Endothelial cell of umbilical vein (primary cell): Measurements from ENCODE around the gene CPT1A. TPM values are rescaled to one million over a fixed set of nuclear protein-coding genes. Genes with fewer than 3 reads are reported as not detected.

Experiments used
- BruUV-seq: library from RNA; stranded (reverse); fragments of 400-500 nt; replicated peaks from 2 replicates; lab custom pipeline; 2021; lab: Mats Ljungman, UMichigan
- CTCF ChIA-PET: fragments of 300-600, 350-600 bp; sonication (Branson Sonifier 250); formaldehyde crosslinking; loops from one replicate; lab custom pipeline; 2021; ENCODE audit warnings: antibody characterized with exemption, inconsistent platforms; lab: Charles Lee
- POLR2A ChIA-PET: fragments of 300-600, 350-600 bp; sonication (Branson Sonifier 250); formaldehyde crosslinking; loops from one replicate; lab custom pipeline; 2021; ENCODE audit warnings: antibody characterized with exemption, inconsistent platforms; lab: Charles Lee
- DNase-seq: peaks from one replicate; pipeline ENCODE4 v3.0.0-alpha.2; 2011; ENCODE audit warnings: low read depth, low spot score
- FAIRE-seq: peaks from 2 replicates; lab custom pipeline; 2011; peaks lifted over from hg19 to GRCh38; lab: Jason Lieb, UNC
- H2AFZ ChIP-seq: 2 replicates; pipeline ENCODE4 v1.6.0; 2012; ENCODE audit warnings: low read depth, low read length, control low read depth, inconsistent platforms
- H3K27ac ChIP-seq: 2 replicates; pipeline ENCODE4 v1.5.1; 2011; ENCODE audit warnings: low read depth, mild to moderate bottlenecking, control low read depth, low read length, moderate library complexity; ENCODE audit not compliant: insufficient read depth
- H3K27me3 ChIP-seq, 2 experiments: 2 replicates each; pipeline versions ENCODE4 v1.6.0 to v1.6.1; 2011; ENCODE audit warnings: low read length in 2 of 2, mixed read lengths in 1 of 2; ENCODE audit not compliant: control insufficient read depth in 2 of 2, insufficient read depth in 2 of 2
- H3K36me3 ChIP-seq, 2 experiments: 2 replicates in 1 of 2; 3 replicates in 1 of 2; pipeline ENCODE4 v1.5.1; 2011; ENCODE audit warnings: low read length in 2 of 2, mild to moderate bottlenecking in 1 of 2, moderate library complexity in 1 of 2; ENCODE audit not compliant: control insufficient read depth in 2 of 2, insufficient read depth in 2 of 2; ENCODE audit errors: extremely low read depth in 1 of 2
- H3K4me1 ChIP-seq: 3 replicates; pipeline ENCODE4 v1.5.1; 2011; ENCODE audit warnings: mild to moderate bottlenecking, low read length; ENCODE audit not compliant: control insufficient read depth, insufficient read depth; ENCODE audit errors: extremely low read depth
- H3K4me2 ChIP-seq: 2 replicates; pipeline ENCODE4 v1.6.1; 2011; ENCODE audit warnings: low read length, control low read depth, mixed read lengths; ENCODE audit not compliant: insufficient read depth
- H3K4me3 ChIP-seq, 3 experiments: fragments of 200-600 bp in 1 of 3; sonication (generic), shearing (Covaris generic) in 1 of 3; replicated peaks in 1 of 3; 2 replicates each; pipeline ENCODE4 v1.5.1; 2011 to 2016; ENCODE audit warnings: control low read depth in 3 of 3, low read length in 3 of 3, mild to moderate bottlenecking in 2 of 3, inconsistent platforms in 1 of 3, low read depth in 1 of 3, moderate library complexity in 1 of 3; ENCODE audit not compliant: insufficient read depth in 1 of 3
- H3K79me2 ChIP-seq: 2 replicates; pipeline ENCODE4 v1.6.0; 2012; ENCODE audit warnings: low read length, inconsistent platforms; ENCODE audit not compliant: control insufficient read depth, insufficient read depth
- H3K9ac ChIP-seq: replicated peaks from 2 replicates; pipeline ENCODE3; 2011; ENCODE audit warnings: low read length, control low read depth; ENCODE audit not compliant: insufficient read depth; ENCODE audit errors: extremely low read depth
- H3K9me1 ChIP-seq: replicated peaks from 3 replicates; pipeline ENCODE4 v1.6.0; 2011; ENCODE audit warnings: mild to moderate bottlenecking, low read length; ENCODE audit not compliant: control insufficient read depth, insufficient read depth; ENCODE audit errors: extremely low read depth
- H3K9me3 ChIP-seq: replicated peaks from 2 replicates; pipeline ENCODE4 v1.5.1; 2012; ENCODE audit warnings: low read length, inconsistent platforms; ENCODE audit not compliant: control insufficient read depth, insufficient read depth
- H4K20me1 ChIP-seq: replicated peaks from 2 replicates; pipeline ENCODE3; 2011; ENCODE audit warnings: mild to moderate bottlenecking, low read length; ENCODE audit not compliant: control insufficient read depth, insufficient read depth; ENCODE audit errors: extremely low read depth
- EZH2 ChIP-seq: IDR thresholded peaks from 2 replicates; pipeline ENCODE4 v1.6.1; 2012; ENCODE audit warnings: borderline replicate concordance, low read depth, mild to moderate bottlenecking, moderate library complexity, low read length, inconsistent platforms; ENCODE audit not compliant: severe bottlenecking
- FOS ChIP-seq: IDR thresholded peaks from 2 replicates; pipeline ENCODE4 v1.6.1; 2011; ENCODE audit warnings: mild to moderate bottlenecking, low read length, moderate library complexity, borderline replicate concordance; ENCODE audit not compliant: insufficient read depth
- GATA2 ChIP-seq: IDR thresholded peaks from 2 replicates; pipeline ENCODE4 v1.7.0; 2011; ENCODE audit warnings: low read depth, mild to moderate bottlenecking, moderate library complexity, mixed read lengths, low read length; ENCODE audit not compliant: insufficient read length, insufficient read depth
- JUN ChIP-seq: IDR thresholded peaks from 2 replicates; pipeline ENCODE4 v1.6.1; 2011; ENCODE audit warnings: borderline replicate concordance, low read depth; ENCODE audit not compliant: insufficient read length, insufficient read depth
- MYC ChIP-seq: IDR thresholded peaks from one replicate; pipeline ENCODE4 v1.6.1; 2011; ENCODE audit warnings: mild to moderate bottlenecking, low read depth, low read length
- POLR2A ChIP-seq: IDR thresholded peaks from 2 replicates; pipeline ENCODE4 v1.6.1; 2012; ENCODE audit warnings: low read depth, mild to moderate bottlenecking, control low read depth, low read length
- POLR2AphosphoS5 ChIP-seq: IDR thresholded peaks from 2 replicates; pipeline ENCODE4 v1.6.1; 2012; ENCODE audit warnings: low read depth, mild to moderate bottlenecking, control low read depth, low read length, moderate library complexity; ENCODE audit not compliant: insufficient read depth
- dilution Hi-C: fragments of 300-500 bp; cut with MboI; formaldehyde crosslinking; loops from one replicate; pipeline ENCODE4 v1.15.0; 2019; ENCODE audit warnings: low sequenced_read_pairs; ENCODE audit not compliant: extremely low pct_ligation_motif_present
- intact Hi-C: fragments of 100-400 bp; cut with micrococcal nuclease; formaldehyde crosslinking; loops from one replicate; pipeline ENCODE4 v1.10.0; 2022
- polyA plus RNA-seq, 4 experiments: library from polyadenylated mRNA; depleted of rRNA in 3 of 4; stranded (reverse) in 3 of 4; unstranded in 1 of 4; fragments of >200 nt; gene quantifications; 2 replicates each; pipeline versions ENCODE4 v1.2.1 to v1.2.3, GENCODE V29; 2011 to 2012; ENCODE audit warnings: missing spikeins in 1 of 4
- total RNA-seq: library from RNA; stranded (reverse); gene quantifications from 2 replicates; pipeline ENCODE4 v1.2.3, GENCODE V29; 2021
- TF ChIP-seq, protein P1 (sequence below), 2 donors: IDR thresholded peaks; 1 replicate in 1 of 2; 2 replicates in 1 of 2; pipeline ENCODE4 v1.5.1; 2011; ENCODE audit warnings: low read length in 2 of 2, mild to moderate bottlenecking in 2 of 2, moderate library complexity in 2 of 2, control low read depth in 1 of 2, inconsistent platforms in 1 of 2, low read depth in 1 of 2; ENCODE audit not compliant: insufficient read depth in 1 of 2; ENCODE audit errors: extremely low read depth in 1 of 2
- TF ChIP-seq, protein P2 (sequence below): IDR thresholded peaks from 2 replicates; pipeline ENCODE4 v1.6.1; 2011; ENCODE audit not compliant: insufficient read depth, insufficient read length

The CPT1A gene
- total and polyA plus RNA-seq, 2 donors (not counting 3 experiments of a cell fraction or from before 2014, with no cell fraction given) = 26.3 to 62.1 TPM

DNA sequence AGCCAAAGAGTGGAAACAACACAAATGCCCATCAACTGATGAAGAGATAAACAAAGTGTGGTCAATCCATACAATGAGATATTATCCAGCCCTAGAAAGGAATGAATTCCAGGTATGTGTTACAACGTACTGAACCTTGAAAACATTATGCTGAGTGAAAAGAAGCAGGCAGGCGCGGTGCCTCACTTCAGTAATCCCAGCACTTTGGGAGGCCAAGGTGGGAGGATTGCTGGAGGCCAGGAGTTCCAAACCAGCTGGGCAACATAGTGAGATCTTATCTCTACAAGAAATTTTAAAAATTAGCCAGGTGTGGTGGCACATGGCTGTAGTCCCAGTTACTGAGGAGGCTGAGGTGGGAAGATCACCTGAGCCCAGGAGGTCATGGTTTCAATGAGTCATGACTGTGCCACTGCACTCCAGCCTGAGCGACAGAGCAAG lies 65.7 kb downstream of the CPT1A start:
- peaks cover 8 to 42% of the 10 kb centered on the region in 2 experiments for H3K36me3 ChIP-seq
- no peaks in the 10 kb centered on the region for H3K79me2 ChIP-seq
- FAIRE-seq (no peak), DNase-seq (no peak)
- H3K4me3 ChIP-seq = no peak overlapping the region
- ChIA-PET CTCF (interaction anchor here (1.3 kb wide), 1 partner anchor 23 kb away, joined by 5 read pairs; no protein-coding TSS in a partner anchor), POLR2A (no interaction called here)
- no peaks in the 10 kb centered on the region for H4K20me1 ChIP-seq
- no peak for TF ChIP-seq JUN
- no peak for TF ChIP-seq GATA2
- TF ChIP-seq POLR2A = no peak
- TF ChIP-seq POLR2AphosphoS5 = no peak
- TF ChIP-seq FOS = no peak
- TF ChIP-seq EZH2 = no peak
- TF ChIP-seq MYC = no peak
- TF ChIP-seq, protein P1, sequence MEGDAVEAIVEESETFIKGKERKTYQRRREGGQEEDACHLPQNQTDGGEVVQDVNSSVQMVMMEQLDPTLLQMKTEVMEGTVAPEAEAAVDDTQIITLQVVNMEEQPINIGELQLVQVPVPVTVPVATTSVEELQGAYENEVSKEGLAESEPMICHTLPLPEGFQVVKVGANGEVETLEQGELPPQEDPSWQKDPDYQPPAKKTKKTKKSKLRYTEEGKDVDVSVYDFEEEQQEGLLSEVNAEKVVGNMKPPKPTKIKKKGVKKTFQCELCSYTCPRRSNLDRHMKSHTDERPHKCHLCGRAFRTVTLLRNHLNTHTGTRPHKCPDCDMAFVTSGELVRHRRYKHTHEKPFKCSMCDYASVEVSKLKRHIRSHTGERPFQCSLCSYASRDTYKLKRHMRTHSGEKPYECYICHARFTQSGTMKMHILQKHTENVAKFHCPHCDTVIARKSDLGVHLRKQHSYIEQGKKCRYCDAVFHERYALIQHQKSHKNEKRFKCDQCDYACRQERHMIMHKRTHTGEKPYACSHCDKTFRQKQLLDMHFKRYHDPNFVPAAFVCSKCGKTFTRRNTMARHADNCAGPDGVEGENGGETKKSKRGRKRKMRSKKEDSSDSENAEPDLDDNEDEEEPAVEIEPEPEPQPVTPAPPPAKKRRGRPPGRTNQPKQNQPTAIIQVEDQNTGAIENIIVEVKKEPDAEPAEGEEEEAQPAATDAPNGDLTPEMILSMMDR (IDR thresholded peaks at IDR 0.05; ENCODE audit: extremely low read depth in 1 of 2, insufficient read depth in 1 of 2, low read depth in 1 of 2, low read length in 2 of 2) = no peak
- TF ChIP-seq, protein P2, sequence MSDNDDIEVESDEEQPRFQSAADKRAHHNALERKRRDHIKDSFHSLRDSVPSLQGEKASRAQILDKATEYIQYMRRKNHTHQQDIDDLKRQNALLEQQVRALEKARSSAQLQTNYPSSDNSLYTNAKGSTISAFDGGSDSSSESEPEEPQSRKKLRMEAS = no peak
- no peak overlapping the region for H3K4me2 ChIP-seq
- no peak overlapping the region for H3K9ac ChIP-seq
- BruUV-seq = no TSS peak
- no peak overlapping the region for H2AFZ ChIP-seq
- no peaks in the 10 kb centered on the region for H3K9me1 ChIP-seq
- intact Hi-C loops = no loop called here
- no peak overlapping the region for H3K27ac ChIP-seq
- H3K9me3 ChIP-seq = no peaks in the 10 kb centered on the region
- no peaks in the 10 kb centered on the region for H3K27me3 ChIP-seq
- H3K4me1 ChIP-seq = no peaks in the 10 kb centered on the region
- dilution Hi-C loops = no loop called here
